Measurements from ENCODE around the gene LPIN1.

LPIN1 gene

DNA sequence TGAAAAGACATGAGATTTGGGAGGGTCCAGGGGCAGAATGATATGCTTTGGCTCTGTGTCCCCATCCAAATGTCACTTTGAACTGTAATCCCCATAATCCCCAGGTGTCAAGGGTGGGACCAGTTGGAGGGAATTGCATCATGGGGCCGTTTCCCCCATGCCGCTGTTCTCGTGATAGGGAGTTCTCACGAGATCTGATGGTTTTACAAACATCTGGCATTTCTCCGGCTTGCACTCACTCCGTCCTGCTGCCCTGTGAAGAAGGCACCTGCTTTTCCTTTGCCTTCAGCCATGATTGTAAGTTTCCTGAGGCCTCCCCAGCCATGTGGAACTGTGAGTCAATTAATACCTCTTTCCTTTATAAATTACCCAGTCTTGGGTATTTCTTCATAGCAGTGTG lies 51.4 kb downstream of the LPIN1 start:
- TF ChIP-seq, protein P1, sequence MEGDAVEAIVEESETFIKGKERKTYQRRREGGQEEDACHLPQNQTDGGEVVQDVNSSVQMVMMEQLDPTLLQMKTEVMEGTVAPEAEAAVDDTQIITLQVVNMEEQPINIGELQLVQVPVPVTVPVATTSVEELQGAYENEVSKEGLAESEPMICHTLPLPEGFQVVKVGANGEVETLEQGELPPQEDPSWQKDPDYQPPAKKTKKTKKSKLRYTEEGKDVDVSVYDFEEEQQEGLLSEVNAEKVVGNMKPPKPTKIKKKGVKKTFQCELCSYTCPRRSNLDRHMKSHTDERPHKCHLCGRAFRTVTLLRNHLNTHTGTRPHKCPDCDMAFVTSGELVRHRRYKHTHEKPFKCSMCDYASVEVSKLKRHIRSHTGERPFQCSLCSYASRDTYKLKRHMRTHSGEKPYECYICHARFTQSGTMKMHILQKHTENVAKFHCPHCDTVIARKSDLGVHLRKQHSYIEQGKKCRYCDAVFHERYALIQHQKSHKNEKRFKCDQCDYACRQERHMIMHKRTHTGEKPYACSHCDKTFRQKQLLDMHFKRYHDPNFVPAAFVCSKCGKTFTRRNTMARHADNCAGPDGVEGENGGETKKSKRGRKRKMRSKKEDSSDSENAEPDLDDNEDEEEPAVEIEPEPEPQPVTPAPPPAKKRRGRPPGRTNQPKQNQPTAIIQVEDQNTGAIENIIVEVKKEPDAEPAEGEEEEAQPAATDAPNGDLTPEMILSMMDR (IDR thresholded peaks at IDR 0.05; ENCODE audit: control extremely low read depth, extremely low read depth, low read depth, missing control alignments): no peak
- ChIA-PET POLR2A (no interaction called here), CTCF (no interaction called here)
- DNase-seq (ENCODE audit: extremely low spot score): no peak

DNA sequence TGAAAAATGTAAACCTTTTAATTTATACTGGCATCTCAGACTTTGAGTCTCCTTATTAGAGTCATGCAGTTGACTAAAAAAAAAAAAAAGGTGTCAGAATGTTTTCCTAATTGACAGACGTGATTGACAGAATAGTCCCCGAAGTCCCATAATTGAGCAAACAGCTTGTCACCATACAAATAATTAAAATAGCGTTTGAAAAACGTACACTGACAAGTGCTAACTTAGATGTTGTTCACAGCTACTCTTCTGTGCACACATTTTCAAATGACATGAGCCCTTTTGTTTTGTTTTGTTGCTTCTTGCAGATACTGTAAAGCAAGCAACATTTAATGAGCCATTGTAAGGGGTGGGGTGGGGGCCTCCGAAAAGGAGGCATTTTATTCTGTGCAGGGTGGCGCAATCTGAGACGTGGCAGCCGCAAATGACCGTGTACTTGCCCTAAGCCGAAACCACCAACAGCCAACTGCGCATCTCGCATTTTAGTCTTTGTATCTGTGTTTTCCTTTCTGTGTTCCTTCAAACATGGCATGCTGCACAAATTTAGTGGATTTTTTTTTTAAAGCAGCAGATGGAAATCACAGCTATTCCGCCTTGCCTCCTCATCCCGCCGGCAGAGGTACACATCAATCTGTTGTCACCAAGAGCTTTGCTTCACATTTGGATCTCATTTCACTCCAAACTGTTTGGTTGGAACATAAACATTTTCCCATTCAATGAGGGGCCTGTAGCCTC lies 52.4 kb downstream of the LPIN1 start:
- ChIA-PET POLR2A (no interaction called here), CTCF (interaction anchor here (1.3 kb wide), 1 partner anchor 19 kb away, joined by 4 read pairs; no protein-coding TSS in a partner anchor)
- TF ChIP-seq, protein P1 (IDR thresholded peaks at IDR 0.05; ENCODE audit: control extremely low read depth, extremely low read depth, low read depth, missing control alignments): no peak
- no peak for DNase-seq (ENCODE audit: extremely low spot score)

- DNase-seq (ENCODE audit: extremely low spot score): no peak
- POLR2A ChIA-PET: no interaction called here
- CTCF ChIA-PET: interaction anchor here (1.2 kb wide), 1 partner anchor 16 kb away, joined by 4 read pairs; no protein-coding TSS in a partner anchor
- TF ChIP-seq, protein P1 (IDR thresholded peaks at IDR 0.05; ENCODE audit: control extremely low read depth, extremely low read depth, low read depth, missing control alignments): no peak
Observed at GRCh38 chr2:11799826-11800225, 53.4 kb downstream of the LPIN1 start.

- no peak for DNase-seq (ENCODE audit: extremely low spot score)
- ChIA-PET POLR2A (no interaction called here), CTCF (interaction anchor here (1.4 to 2.5 kb wide), 5 partner anchors 9 to 23 kb away, joined by 4 to 6 read pairs (median 4); no protein-coding TSS in a partner anchor)
- TF ChIP-seq, protein P1 (IDR thresholded peaks at IDR 0.05; ENCODE audit: control extremely low read depth, extremely low read depth, low read depth, missing control alignments): no peak
Observed at GRCh38 chr2:11802782-11803191, 56.4 kb downstream of the LPIN1 start.

DNA sequence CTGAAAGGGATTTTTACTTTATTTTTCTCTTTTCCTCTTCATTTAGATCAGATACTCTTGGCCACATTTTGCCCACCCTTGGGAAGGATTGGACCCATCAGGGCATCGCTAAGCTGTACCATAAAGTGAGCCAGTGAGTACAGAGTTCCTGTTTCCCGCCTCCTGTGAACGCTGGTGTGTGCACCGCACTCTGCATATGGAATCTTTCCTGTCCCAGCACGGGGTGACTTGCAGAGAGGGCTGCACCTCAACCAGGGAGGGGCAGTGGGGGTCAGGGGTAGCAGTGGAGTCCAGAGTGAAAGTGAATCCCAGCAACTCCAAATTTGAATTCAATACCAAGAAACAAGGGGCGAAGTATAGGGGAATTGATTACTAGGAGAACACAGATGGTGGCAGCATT lies 58.6 kb downstream of the LPIN1 start:
- DNase-seq (ENCODE audit: extremely low spot score): no peak
- TF ChIP-seq, protein P1 (IDR thresholded peaks at IDR 0.05; ENCODE audit: control extremely low read depth, extremely low read depth, low read depth, missing control alignments): no peak
- POLR2A ChIA-PET: no interaction called here
- CTCF ChIA-PET: interaction anchor here (1.1 to 1.9 kb wide), 2 partner anchors 11 to 25 kb away, joined by 3 to 5 read pairs; no protein-coding TSS in a partner anchor

GRCh38 chr2:11805920-11806319 lies 59.5 kb downstream of the LPIN1 start:
- ChIA-PET CTCF (interaction anchor here (0.8 to 1.9 kb wide), 4 partner anchors 10 to 113 kb away, joined by 3 to 5 read pairs (median 4); no protein-coding TSS in a partner anchor), POLR2A (no interaction called here)
- DNase-seq (ENCODE audit: extremely low spot score): no peak
- TF ChIP-seq, protein P1 (IDR thresholded peaks at IDR 0.05; ENCODE audit: control extremely low read depth, extremely low read depth, low read depth, missing control alignments): no peak
